Type B pancreatic cell (in vitro differentiated cells): ENCODE data around the gene RGMB. TPM values are rescaled to one million over a fixed set of nuclear protein-coding genes. Genes with fewer than 3 reads are reported as not detected.

Experiments used
- DNase-seq: peaks from one replicate; pipeline ENCODE4 v3.0.0; 2021; ENCODE audit warnings: mixed read lengths; ENCODE audit not compliant: unreplicated experiment; ENCODE audit errors: extremely low spot score
- H3K27ac Mint-ChIP-seq: 2 replicates; pipeline ENCODE4 v1.8.0; 2021; ENCODE audit warnings: mild to moderate bottlenecking, mixed read lengths
- H3K27me3 Mint-ChIP-seq: 2 replicates; pipeline ENCODE4 v1.8.0; 2021; ENCODE audit warnings: mixed read lengths
- H3K36me3 Mint-ChIP-seq: 2 replicates; pipeline ENCODE4 v1.8.0; 2021; ENCODE audit warnings: mixed read lengths
- H3K4me1 Mint-ChIP-seq: one replicate; pipeline ENCODE4 v1.8.0; 2021; ENCODE audit warnings: mixed read lengths; ENCODE audit not compliant: unreplicated experiment
- H3K4me3 Mint-ChIP-seq: 2 replicates; pipeline ENCODE4 v1.8.0; 2021; ENCODE audit warnings: mild to moderate bottlenecking, mixed read lengths
- H3K9me3 Mint-ChIP-seq: 2 replicates; pipeline ENCODE4 v1.8.0; 2021; ENCODE audit warnings: mixed read lengths
- CTCF ChIP-seq: fragments of 200-600 bp; sonication (generic); conservative IDR thresholded peaks from 2 replicates; pipeline ENCODE4 v1.5.0; 2021; ENCODE audit warnings: antibody characterized with exemption, mild to moderate bottlenecking
- total RNA-seq: library from RNA; stranded (reverse); gene quantifications from 2 replicates; pipeline ENCODE4 v1.2.1, GENCODE V29; 2021; ENCODE audit warnings: low replicate concordance

Gene RGMB
- total RNA-seq, 1 donor from 2014 or later, result 36.5 TPM

DNA sequence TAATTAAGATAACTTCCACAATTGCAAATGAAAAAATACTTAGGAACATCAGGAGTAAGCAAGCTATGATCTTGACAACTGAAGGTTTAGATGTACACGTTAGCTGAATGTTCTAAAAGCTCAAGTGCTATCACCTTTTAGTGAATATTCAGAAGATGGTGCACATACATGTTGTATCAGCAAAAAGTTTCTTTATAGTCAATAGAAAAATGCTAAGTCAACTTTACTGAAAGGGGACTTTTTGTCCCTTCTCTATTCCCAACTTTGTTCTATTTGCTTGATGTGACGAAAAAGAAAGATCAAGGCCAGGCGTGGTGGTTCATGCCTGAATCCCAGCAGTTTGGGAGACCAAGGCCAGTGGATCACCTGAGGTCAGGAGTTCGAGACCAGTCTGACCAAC, 7.6 kb upstream of the RGMB start:
- Mint-ChIP-seq H3K4me1 (peaks cover 2% of the 10 kb centered on the region), H3K4me3 (no peak overlapping the region), H3K27ac (no peak overlapping the region), H3K9me3 (no peaks in the 10 kb centered on the region), H3K27me3 (peaks cover 24% of the 10 kb centered on the region), H3K36me3 (no peaks in the 10 kb centered on the region)
- no peak for TF ChIP-seq CTCF
- DNase-seq, result no peak

- H3K36me3 Mint-ChIP-seq, result no peaks in the 10 kb centered on the region
- peaks cover 29% of the 10 kb centered on the region for H3K27me3 Mint-ChIP-seq
- peak overlapping the region; percentile 100 for H3K4me3 Mint-ChIP-seq
- H3K27ac Mint-ChIP-seq, result no peak overlapping the region
- no peaks in the 10 kb centered on the region for H3K9me3 Mint-ChIP-seq
- TF ChIP-seq CTCF, result no peak
- no peak for DNase-seq
- peaks cover 17% of the 10 kb centered on the region for H3K4me1 Mint-ChIP-seq
These were observed 5.9 kb upstream of the RGMB start for GRCh38 chr5:98767581-98767980.

- Mint-ChIP-seq H3K4me3 (peak overlapping the region; percentile 100), H3K27me3 (peaks cover 27% of the 10 kb centered on the region), H3K9me3 (no peaks in the 10 kb centered on the region), H3K36me3 (no peaks in the 10 kb centered on the region), H3K4me1 (peaks cover 21% of the 10 kb centered on the region), H3K27ac (peak overlapping the region; percentile 37)
- no peak for DNase-seq
- TF ChIP-seq CTCF, result peak; percentile 92
These were observed 5.1 kb upstream of the RGMB start for GRCh38 chr5:98768160-98768959.

- no peak for TF ChIP-seq CTCF
- peak overlapping the region; percentile 100 for H3K4me3 Mint-ChIP-seq
- DNase-seq, result no peak
- peaks cover 21% of the 10 kb centered on the region for H3K4me1 Mint-ChIP-seq
- no peaks in the 10 kb centered on the region for H3K36me3 Mint-ChIP-seq
- H3K9me3 Mint-ChIP-seq, result no peaks in the 10 kb centered on the region
- no peak overlapping the region for H3K27ac Mint-ChIP-seq
- peaks cover 26% of the 10 kb centered on the region for H3K27me3 Mint-ChIP-seq
These were observed 4.6 kb upstream of the RGMB start for GRCh38 chr5:98768960-98769209.

- no peaks in the 10 kb centered on the region for H3K9me3 Mint-ChIP-seq
- peak; percentile 82 for TF ChIP-seq CTCF
- H3K27me3 Mint-ChIP-seq, result peaks cover 26% of the 10 kb centered on the region
- peak; percentile 80 for DNase-seq
- peak overlapping the region; percentile 62 for H3K27ac Mint-ChIP-seq
- peak overlapping the region; percentile 100 for H3K4me3 Mint-ChIP-seq
- no peaks in the 10 kb centered on the region for H3K36me3 Mint-ChIP-seq
- H3K4me1 Mint-ChIP-seq, result peaks cover 21% of the 10 kb centered on the region
These were observed 4.1 kb upstream of the RGMB start for GRCh38 chr5:98769210-98769958.
